ENCODE data around the gene ZBTB7C. TPM values are rescaled to one million over a fixed set of nuclear protein-coding genes. Genes with fewer than 3 reads are reported as not detected.

ZBTB7C gene
- total RNA-seq, 1 experiment from 2014 or later, result 0.18 TPM

- Histone ChIP-seq H3K4me3 (ENCODE audit: low read depth, low read length) (no peak overlapping the region), H3K4me1 (no peaks in the 10 kb centered on the region), H3K9me3 (no peaks in the 10 kb centered on the region), H3K27me3 (replicated peaks; ENCODE audit: control insufficient read depth, insufficient read depth, low read length) (no peaks in the 10 kb centered on the region), H3K36me3 (ENCODE audit: control insufficient read depth, insufficient read depth, low read length) (no peaks in the 10 kb centered on the region)
- Mint-ChIP-seq H3K27me3 (ENCODE audit: insufficient read depth, unreplicated experiment) (peaks cover 5% of the 10 kb centered on the region), H3K4me3 (ENCODE audit: unreplicated experiment) (no peak overlapping the region), H3K9me3 (ENCODE audit: unreplicated experiment) (no peaks in the 10 kb centered on the region), H3K36me3 (ENCODE audit: insufficient read depth, unreplicated experiment) (no peaks in the 10 kb centered on the region), H3K4me1 (ENCODE audit: low read depth, unreplicated experiment) (no peaks in the 10 kb centered on the region), H3K27ac (ENCODE audit: unreplicated experiment) (no peak overlapping the region)
- CTCF ChIA-PET, result interaction anchor here (0.7 kb wide), 1 partner anchor 47 kb away, joined by 4 read pairs; no protein-coding TSS in a partner anchor
- no TSS peak for BruUV-seq (replicated peaks)
- TF ChIP-seq, protein P1, sequence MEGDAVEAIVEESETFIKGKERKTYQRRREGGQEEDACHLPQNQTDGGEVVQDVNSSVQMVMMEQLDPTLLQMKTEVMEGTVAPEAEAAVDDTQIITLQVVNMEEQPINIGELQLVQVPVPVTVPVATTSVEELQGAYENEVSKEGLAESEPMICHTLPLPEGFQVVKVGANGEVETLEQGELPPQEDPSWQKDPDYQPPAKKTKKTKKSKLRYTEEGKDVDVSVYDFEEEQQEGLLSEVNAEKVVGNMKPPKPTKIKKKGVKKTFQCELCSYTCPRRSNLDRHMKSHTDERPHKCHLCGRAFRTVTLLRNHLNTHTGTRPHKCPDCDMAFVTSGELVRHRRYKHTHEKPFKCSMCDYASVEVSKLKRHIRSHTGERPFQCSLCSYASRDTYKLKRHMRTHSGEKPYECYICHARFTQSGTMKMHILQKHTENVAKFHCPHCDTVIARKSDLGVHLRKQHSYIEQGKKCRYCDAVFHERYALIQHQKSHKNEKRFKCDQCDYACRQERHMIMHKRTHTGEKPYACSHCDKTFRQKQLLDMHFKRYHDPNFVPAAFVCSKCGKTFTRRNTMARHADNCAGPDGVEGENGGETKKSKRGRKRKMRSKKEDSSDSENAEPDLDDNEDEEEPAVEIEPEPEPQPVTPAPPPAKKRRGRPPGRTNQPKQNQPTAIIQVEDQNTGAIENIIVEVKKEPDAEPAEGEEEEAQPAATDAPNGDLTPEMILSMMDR (IDR thresholded peaks at IDR 0.05; ENCODE audit: insufficient read depth in 1 of 2, low read depth in 1 of 2, low read length in 1 of 2, severe bottlenecking in 1 of 2, unreplicated experiment in 1 of 2), result no peak
- intact Hi-C loops (cut with micrococcal nuclease; ENCODE audit: unreplicated experiment), result no loop called here
- POLR2A ChIA-PET, result no interaction called here
- no peak for DNase-seq
These were observed 21.9 kb downstream of the ZBTB7C start for GRCh38 chr18:48387300-48387699.

GRCh38 chr18:48385596-48385995 lies 23.6 kb downstream of the ZBTB7C start:
- H3K4me3 Mint-ChIP-seq (ENCODE audit: unreplicated experiment), result no peak overlapping the region
- no peak for DNase-seq
- POLR2A ChIA-PET, result no interaction called here
- H3K36me3 Mint-ChIP-seq (ENCODE audit: insufficient read depth, unreplicated experiment), result no peaks in the 10 kb centered on the region
- H3K4me3 ChIP-seq (ENCODE audit: low read depth, low read length), result no peak overlapping the region
- H3K9me3 ChIP-seq, result no peaks in the 10 kb centered on the region
- peaks cover 15% of the 10 kb centered on the region for H3K27me3 Mint-ChIP-seq (ENCODE audit: insufficient read depth, unreplicated experiment)
- CTCF ChIA-PET, result no interaction called here
- H3K4me1 Mint-ChIP-seq (ENCODE audit: low read depth, unreplicated experiment), result no peaks in the 10 kb centered on the region
- H3K9me3 Mint-ChIP-seq (ENCODE audit: unreplicated experiment), result no peaks in the 10 kb centered on the region
- intact Hi-C loops (cut with micrococcal nuclease; ENCODE audit: unreplicated experiment), result no loop called here
- H3K36me3 ChIP-seq (ENCODE audit: control insufficient read depth, insufficient read depth, low read length), result no peaks in the 10 kb centered on the region
- no peaks in the 10 kb centered on the region for H3K4me1 ChIP-seq
- BruUV-seq (replicated peaks), result no TSS peak
- H3K27me3 ChIP-seq (replicated peaks; ENCODE audit: control insufficient read depth, insufficient read depth, low read length), result no peaks in the 10 kb centered on the region
- H3K27ac Mint-ChIP-seq (ENCODE audit: unreplicated experiment), result no peak overlapping the region
- TF ChIP-seq, protein P1 (IDR thresholded peaks at IDR 0.05; ENCODE audit: insufficient read depth in 1 of 2, low read depth in 1 of 2, low read length in 1 of 2, severe bottlenecking in 1 of 2, unreplicated experiment in 1 of 2), result no peak

DNA sequence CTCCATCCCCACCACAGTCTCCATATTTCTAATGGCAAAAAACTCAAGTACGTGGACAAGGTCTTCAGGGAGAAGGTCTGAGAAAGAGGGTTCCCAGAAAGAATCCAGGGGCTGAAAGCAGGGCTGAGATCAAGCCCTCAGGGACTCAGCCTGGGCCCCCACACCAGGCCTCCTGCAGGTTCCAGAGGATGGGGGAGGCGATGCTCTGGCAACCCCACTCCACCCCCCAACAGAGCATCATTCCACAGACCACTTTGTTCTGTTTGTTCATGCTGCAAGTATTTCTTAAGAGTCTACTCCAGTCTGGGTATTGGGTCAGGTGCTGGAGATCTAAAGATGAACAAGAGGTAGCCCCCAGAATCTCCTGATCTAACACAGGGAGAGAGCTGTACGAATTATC lies 32.2 kb downstream of the ZBTB7C start:
- no TSS peak for BruUV-seq (replicated peaks)

More for the DNA sequence above, 32.2 kb downstream of the ZBTB7C start:
- ChIA-PET POLR2A (no interaction called here), CTCF (no interaction called here)
- H3K9me3 ChIP-seq, result no peaks in the 10 kb centered on the region
- Mint-ChIP-seq H3K4me1 (ENCODE audit: low read depth, unreplicated experiment) (no peaks in the 10 kb centered on the region), H3K27ac (ENCODE audit: unreplicated experiment) (no peak overlapping the region), H3K36me3 (ENCODE audit: insufficient read depth, unreplicated experiment) (no peaks in the 10 kb centered on the region), H3K9me3 (ENCODE audit: unreplicated experiment) (no peaks in the 10 kb centered on the region), H3K27me3 (ENCODE audit: insufficient read depth, unreplicated experiment) (peaks cover 14% of the 10 kb centered on the region), H3K4me3 (ENCODE audit: unreplicated experiment) (no peak overlapping the region)
- TF ChIP-seq, protein P1 (IDR thresholded peaks at IDR 0.05; ENCODE audit: insufficient read depth in 1 of 2, low read depth in 1 of 2, low read length in 1 of 2, severe bottlenecking in 1 of 2, unreplicated experiment in 1 of 2), result no peak
- intact Hi-C loops (cut with micrococcal nuclease; ENCODE audit: unreplicated experiment), result no loop called here
- no peaks in the 10 kb centered on the region for H3K36me3 ChIP-seq (ENCODE audit: control insufficient read depth, insufficient read depth, low read length)
- no peak for DNase-seq
- H3K4me3 ChIP-seq (ENCODE audit: low read depth, low read length), result no peak overlapping the region
- no peaks in the 10 kb centered on the region for H3K27me3 ChIP-seq (replicated peaks; ENCODE audit: control insufficient read depth, insufficient read depth, low read length)
- no peaks in the 10 kb centered on the region for H3K4me1 ChIP-seq
